Body of pancreas (tissue), 4 donors: ENCODE data around the gene SAG.

ENCODE experiments used
- CTCF ChIP-seq, 7 experiments: fragments of 450-650 bp in 4 of 7; fragments of 200-600 bp in 3 of 7; sonication (generic) in 3 of 7; IDR thresholded peaks; one replicate each; pipeline ENCODE4 v1.5.1; 2016 to 2019; ENCODE audit warnings: antibody characterized with exemption in 7 of 7
- POLR2A ChIP-seq, 3 donors: fragments of 450-650 bp; IDR thresholded peaks; one replicate each; pipeline ENCODE4 v1.6.1; 2016; ENCODE audit warnings: antibody characterized with exemption in 3 of 3, mild to moderate bottlenecking in 2 of 3

GRCh38 chr2:233287871-233288270 is 19.7 kb upstream of the SAG start:
- no peak for TF ChIP-seq CTCF (IDR thresholded peaks at IDR 0.05)
- TF ChIP-seq POLR2A (IDR thresholded peaks at IDR 0.05) = no peak
